Astrocyte of the spinal cord (primary cell): Measurements from ENCODE around the gene ZNF354C.

Experiments used
- DNase-seq: peaks from one replicate; pipeline ENCODE4 v3.0.0; 2011; ENCODE audit warnings: low read depth, low spot score
- H3K4me3 ChIP-seq: 2 replicates; pipeline ENCODE4 v1.5.1; 2011; ENCODE audit warnings: low read depth, mild to moderate bottlenecking, low read length, moderate library complexity
- CTCF ChIP-seq: IDR thresholded peaks from 2 replicates; pipeline ENCODE4 v1.5.1; 2012; ENCODE audit warnings: low read depth, mild to moderate bottlenecking, low read length, inconsistent platforms
- in situ Hi-C: cut with HindIII; loops from 2 replicates; pipeline ENCODE4 v1.10.0; 2017; ENCODE audit warnings: low sequenced_read_pairs

Gene ZNF354C

GRCh38 chr5:179113945-179114641, 53.9 kb downstream of the ZNF354C start:
- in situ Hi-C loops: no loop called here
- no peak overlapping the region for H3K4me3 ChIP-seq
- no peak for TF ChIP-seq CTCF

GRCh38 chr5:179114756-179115155, 54.6 kb downstream of the ZNF354C start:
- DNase-seq: no peak
- H3K4me3 ChIP-seq: no peak overlapping the region
- in situ Hi-C loops: no loop called here
- no peak for TF ChIP-seq CTCF

More at GRCh38 chr5:179113945-179114641, 53.9 kb downstream of the ZNF354C start:
- DNase-seq: no peak

GRCh38 chr5:179115307-179115706, 55.1 kb downstream of the ZNF354C start:
- no peak overlapping the region for H3K4me3 ChIP-seq
- no peak for TF ChIP-seq CTCF
- no peak for DNase-seq
- in situ Hi-C loops: no loop called here

- in situ Hi-C loops: no loop called here
- no peak overlapping the region for H3K4me3 ChIP-seq
- no peak for TF ChIP-seq CTCF
- no peak for DNase-seq
Observed at GRCh38 chr5:179115845-179116524, 55.8 kb downstream of the ZNF354C start.

GRCh38 chr5:179118338-179118737, 58.2 kb downstream of the ZNF354C start:
- H3K4me3 ChIP-seq: no peak overlapping the region
- TF ChIP-seq CTCF: no peak
- in situ Hi-C loops: no loop called here
- no peak for DNase-seq

- DNase-seq: no peak
- no peak for TF ChIP-seq CTCF
- in situ Hi-C loops: no loop called here
- H3K4me3 ChIP-seq: no peak overlapping the region
Observed at GRCh38 chr5:179118756-179119414, 58.7 kb downstream of the ZNF354C start.
